ENCODE measurements around the gene KIF3C.

- no peak for TF ChIP-seq CTCF (IDR thresholded peaks at IDR 0.05)
- TF ChIP-seq POLR2A (IDR thresholded peaks at IDR 0.05): no peak
- TF ChIP-seq POLR2AphosphoS5 (IDR thresholded peaks at IDR 0.05): no peak
Observed at GRCh38 chr2:25991965-25992364, 9.7 kb upstream of the KIF3C start.

Data from breast epithelium (tissue), 3 donors.